Activated CD4-positive, alpha-beta T cell treated with anti-CD3 and anti-CD28 coated beads, Interleukin-2, amount 50 U/mL, for 4 hours (primary cell): ENCODE data around the gene CDC42SE1.

ENCODE experiments used
- DNase-seq, 2 experiments: peaks; one replicate each; pipeline ENCODE4 v3.0.0-alpha.2; 2020

CDC42SE1 gene

DNA sequence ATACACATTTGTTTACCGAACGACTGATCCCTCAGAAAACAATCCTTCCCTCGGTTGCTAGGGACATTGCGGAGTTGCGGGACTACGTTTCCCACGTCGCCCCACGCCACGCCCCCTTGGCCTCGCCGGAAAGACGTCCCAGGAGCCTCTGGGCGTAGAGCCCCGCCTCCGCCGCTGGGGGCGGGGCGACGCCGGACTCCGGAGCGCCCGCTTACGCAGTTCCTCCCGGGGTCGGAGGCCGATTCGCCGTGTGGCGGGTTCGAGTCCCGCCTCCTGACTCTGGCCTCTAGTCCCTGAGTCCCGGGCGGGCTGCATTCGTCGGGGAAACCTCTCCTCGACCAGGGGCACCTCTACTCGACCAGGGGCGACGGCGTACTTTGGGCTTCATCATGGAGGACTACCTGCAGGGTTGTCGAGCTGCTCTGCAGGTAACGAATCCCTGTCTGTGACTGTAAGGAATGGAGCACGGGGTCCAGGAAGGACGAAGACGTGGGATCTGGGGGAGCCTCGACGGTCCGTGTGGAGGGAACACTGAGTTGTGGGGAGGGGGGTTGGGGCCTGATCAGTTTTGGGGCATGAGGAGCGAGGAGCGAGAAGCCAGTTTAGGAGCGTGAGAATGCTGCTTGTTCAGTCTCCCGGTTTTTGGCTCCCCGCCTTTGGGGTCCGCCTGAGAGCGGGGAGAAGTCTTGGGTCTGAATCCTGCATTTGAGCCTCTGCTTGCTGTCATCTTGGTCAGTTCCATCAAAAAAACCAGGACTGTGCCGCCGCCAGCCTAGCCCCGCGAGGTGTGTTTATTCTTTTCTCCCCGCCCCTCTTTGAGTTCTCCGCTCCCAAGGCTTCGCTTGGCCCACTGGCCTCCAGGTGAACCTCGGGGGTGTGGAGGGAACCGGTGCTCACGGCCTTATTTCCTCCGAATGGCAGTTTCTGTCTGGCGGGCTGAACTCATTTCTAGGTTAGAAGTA, 50.9 kb downstream of the CDC42SE1 start, which contains the start of gene PRUNE1:
PRUNE1 (plus strand) TSS at position 206 of the 962 bp plus-strand sequence; CDS start at position 390, 184 bp downstream.
- peak; percentile 92 to 93 for DNase-seq

DNA sequence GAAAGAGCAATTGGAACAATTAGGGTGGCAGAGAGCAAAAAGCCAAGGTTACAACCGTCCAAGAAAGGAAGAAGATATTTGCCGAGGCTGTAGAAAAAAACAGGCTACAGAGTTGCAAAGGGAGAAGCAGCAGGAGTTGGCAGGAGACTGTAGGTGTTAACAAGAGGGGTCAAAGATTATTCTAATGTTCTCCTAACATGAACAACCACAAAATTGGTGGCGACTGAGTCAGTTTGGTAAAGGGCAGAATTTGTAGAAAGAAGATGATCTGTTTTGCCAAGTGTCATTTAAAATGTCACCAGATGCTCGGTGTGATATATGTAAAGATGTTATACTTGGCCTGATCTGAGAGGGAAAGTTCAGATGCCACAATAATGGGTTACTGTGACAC, 51.6 kb downstream of the CDC42SE1 start:
- no peak for DNase-seq

DNA sequence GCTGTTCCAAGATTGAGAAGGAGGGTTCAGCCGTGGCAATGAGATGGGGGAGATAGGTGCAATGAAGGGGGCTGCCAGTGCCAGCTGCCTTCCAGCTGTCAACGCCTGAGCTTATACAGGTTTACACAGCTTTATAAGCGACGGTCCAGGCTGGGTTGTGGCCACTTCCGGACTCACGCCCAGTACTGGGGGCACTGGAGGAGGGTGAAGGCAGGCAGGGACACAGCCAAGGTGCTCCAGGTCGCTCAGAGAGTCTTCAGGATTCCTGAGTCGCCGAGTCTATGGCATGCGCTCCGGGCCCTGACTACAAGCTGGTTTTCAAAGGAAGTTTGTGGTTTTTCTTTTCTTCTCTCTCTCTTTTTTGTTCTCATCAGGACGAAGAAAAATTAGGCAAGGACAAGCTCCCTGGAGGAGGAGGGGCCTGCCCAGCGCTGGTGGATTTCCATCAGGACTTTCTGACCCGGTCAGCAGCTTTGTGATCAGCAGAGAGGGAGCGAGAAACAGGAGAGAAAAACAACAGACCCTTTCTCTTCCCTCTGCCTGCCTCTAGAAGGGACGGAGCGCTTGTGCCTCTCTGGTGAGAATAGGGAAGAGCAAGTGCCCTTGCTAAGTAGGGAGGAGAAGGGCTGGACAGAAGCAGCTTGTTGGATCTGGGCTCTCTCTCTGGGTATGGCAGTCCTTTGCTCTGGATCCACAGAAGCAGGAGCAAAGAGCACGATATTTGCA, 52.9 kb downstream of the CDC42SE1 start, which contains the start of gene MINDY1:
MINDY1 (minus strand) TSS at position 576 of the 726 bp plus-strand sequence. CDS start 4,285 bp downstream, outside the sequence.
- peak in 1 of 2 experiments; percentile 8 for DNase-seq

DNA sequence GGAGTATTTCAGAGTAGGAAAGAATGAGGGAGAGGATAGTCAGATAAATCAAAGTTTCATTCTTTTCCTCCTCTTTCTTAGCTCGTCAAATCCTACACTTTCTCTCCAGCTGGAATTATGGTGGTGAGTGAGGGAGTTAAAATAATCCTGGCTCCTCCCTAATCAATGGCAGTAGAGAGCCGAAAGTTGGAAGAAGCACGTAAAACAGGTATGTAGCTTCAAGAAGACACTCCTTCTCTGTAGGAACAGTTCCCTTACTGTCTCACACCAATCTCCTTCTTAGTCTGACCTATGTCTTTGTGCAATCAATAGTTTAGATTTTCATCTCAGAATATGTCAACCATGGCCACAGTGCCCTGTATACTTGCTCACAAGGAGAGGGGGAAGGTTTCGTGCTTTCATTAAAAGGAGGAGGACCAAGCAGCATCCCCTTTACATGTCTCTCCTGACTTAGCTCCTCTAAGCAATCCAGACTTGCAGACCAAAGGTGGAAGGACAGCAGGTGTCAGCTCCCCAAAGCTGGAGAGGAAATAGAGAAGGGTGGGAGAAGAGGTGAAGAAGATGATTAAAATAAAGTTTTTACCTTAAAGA, 53.6 kb downstream of the CDC42SE1 start:
- no peak for DNase-seq

DNA sequence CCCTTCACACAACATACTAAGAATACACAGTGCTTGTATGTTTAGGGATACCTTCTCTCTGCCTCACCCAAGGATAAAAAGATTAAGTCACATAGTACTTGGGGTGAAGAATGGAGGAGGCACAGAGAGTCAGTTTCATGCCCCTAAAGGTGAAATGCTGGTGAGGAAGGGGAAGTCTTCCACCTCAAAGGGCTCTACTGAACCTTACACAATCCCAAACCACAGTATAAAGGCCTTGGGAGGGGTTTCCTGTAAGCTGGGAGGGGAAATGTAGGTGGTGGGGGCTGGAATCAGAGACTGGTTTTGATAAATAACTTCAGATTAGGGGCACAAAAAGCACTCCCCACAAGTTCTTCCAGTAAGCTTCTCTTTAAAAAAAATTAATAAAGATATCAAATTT, 56.2 kb downstream of the CDC42SE1 start:
- DNase-seq, result no peak

DNA sequence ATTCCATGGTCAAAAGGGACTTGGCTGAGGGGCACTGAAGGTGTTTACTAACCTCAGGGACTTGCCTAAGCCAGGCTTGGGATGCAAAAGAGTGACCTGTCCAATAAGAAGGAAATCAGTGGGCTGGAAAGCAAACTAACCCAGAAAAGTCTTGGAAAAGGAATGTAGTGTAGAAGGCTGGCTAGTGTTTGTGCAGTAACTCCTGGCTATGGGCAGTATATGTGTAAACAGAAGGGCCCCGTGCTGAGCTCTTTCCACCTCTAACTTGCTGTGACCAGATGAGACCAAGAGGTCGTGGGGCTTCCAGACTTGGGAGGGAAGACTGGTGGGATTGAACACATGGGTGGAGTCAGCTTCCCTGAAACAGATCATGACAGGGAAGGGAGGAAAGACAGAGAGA, 56.8 kb downstream of the CDC42SE1 start:
- DNase-seq, result no peak

DNA sequence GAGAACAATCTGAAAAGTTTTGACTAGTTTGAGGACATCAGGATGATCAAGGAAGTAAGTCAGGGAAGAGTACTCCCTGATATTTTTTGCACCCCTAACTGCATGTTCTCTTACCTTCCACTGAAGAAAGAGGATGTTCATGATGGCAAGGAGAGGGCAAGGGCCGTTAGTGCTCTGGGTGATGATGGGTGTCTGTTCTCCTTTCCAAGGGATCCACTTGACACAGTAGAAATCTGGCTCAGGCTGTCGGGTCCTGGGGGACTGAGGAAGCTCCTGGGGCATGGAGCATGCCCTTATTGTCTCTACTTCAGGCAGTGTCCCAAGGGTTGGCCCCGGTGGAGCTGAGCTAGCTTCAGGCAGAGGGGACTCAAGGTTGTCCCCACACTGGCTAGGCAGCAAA, 57.4 kb downstream of the CDC42SE1 start:
- DNase-seq, result no peak

DNA sequence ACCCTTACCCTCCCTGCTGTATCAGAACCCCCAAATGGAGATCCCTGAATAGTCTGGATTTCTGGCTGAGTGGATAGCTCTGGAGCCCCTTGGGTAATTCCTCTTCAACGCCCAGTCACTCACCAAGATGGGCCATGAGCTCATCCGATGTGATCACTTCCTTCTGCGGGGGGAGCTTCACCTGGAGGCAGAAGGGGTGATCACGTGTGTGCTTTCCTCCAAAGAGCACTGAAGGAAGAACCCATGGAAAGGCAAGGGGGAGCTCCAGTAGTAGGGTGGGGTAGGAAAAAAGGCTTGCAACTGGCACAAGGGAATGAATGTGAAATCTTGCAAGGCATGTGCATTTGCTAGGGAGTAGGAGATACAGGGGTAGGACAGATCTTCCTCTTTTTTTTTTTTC, 57.8 kb downstream of the CDC42SE1 start:
- no peak for DNase-seq
